ENCODE data around the gene SLC29A2.

SLC29A2 gene

DNA sequence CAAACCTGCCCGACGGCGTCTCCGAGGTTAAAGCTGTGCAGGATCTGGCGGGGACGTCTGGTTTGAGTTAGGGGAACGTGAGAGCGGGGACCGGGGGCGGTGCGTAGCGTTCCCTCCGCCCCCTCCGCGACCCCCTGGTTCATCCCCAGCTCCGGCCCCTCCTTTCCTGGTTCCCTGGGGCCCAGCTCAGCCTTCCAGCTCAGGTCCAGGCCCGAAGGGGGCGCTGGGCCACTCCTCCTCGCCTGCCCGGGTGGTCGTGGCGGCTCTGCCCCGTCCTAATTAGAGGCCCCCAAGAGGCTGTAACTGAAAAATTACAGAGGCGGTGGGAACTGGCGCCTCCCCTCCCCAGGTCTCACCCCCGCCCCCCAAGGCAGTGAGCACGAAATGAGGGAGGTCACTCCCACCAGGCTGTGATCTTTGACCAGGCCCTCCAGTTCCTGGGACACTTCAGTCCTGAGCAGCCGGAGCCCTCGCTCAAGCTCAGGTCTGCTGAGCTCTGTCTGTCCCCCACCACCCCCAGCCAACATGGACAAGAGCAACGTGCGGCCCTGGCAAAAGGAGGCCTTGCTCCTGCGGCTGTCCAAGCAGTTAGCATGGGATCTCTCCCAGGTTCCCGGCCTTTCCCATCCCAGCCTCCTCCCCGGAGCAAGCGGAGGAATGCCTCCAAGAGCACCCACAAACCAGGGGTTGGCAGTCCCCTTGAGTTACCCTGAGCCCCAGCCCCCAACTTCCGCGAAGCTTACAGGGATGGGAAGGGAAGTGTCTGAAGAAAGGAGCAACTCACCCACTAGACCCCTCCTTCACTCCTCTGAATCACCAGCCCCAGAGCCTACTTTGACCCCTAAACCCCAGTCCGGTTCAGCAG is 58.0 kb downstream of the SLC29A2 start:
- DNase-seq (ENCODE audit: low spot score) = no peak
- in situ Hi-C loops (cut with MboI; ENCODE audit: low pct_unique_long_range_greater_than_20kb, low sequenced_read_pairs, unreplicated experiment) = no loop called here
- no peak for TF ChIP-seq CTCF (IDR thresholded peaks at IDR 0.05; ENCODE audit: extremely low read depth, insufficient read depth, missing control alignments)

- in situ Hi-C loops (cut with MboI; ENCODE audit: low pct_unique_long_range_greater_than_20kb, low sequenced_read_pairs, unreplicated experiment) = no loop called here
- peak; percentile 99 for DNase-seq (ENCODE audit: low spot score)
- TF ChIP-seq CTCF (IDR thresholded peaks at IDR 0.05; ENCODE audit: extremely low read depth, insufficient read depth, missing control alignments) = no peak
Measured at GRCh38 chr11:66312549-66313320, 58.8 kb downstream of the SLC29A2 start.
